ENCODE results near the gene CCDC93. TPM values are rescaled to one million over a fixed set of nuclear protein-coding genes. Genes with fewer than 3 reads are reported as not detected.

The CCDC93 gene
- total and polyA plus RNA-seq, 9 donors = 21.4 to 28.4 (median 22.8) TPM

DNA sequence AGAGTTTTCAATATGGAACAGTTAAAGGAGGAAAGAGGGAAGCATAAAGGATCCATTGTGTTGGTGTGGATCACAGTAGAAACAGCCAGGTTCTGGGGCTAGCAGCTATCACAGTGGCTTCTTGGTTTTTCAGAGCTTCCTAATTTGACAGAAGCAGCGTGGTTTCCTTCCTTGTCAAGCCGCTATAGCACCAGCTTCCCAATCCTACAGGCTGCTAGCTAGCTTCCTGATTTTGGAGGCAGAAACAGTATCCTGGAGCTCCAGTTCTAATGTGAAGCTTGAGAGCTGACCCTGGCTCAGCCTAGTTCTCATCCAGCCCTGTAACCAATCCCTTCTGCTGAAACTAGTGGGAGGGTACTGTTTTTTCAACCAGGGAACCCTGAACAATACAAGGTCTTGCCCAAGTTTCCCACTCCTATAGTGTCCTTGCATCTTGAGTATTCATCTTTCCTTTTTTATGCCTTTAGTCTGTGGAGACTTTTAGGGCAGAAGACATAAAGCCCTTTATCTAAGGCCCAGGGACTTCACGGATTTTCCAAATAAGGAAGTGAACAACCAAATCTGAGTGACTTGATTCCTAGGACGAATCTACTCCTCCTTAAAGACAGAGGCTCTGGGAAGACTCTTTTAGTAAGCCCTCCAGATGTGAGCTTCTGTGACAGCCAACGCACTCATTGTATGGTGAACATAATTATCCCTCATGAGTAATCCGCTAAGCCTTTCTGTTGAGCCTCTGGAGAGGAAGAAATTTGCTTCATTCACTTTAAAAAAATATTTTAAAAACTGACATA is 33.8 kb downstream of the CCDC93 start:
- peak; percentile 9 for DNase-seq
- no peak overlapping the region for H3K27ac ChIP-seq (ENCODE audit: low read length)
- H3K36me3 ChIP-seq (ENCODE audit: control insufficient read depth, insufficient read depth, low read length) = peaks cover 55% of the 10 kb centered on the region
- H3K4me3 ChIP-seq (ENCODE audit: low read length) = no peak overlapping the region
- H3K27me3 ChIP-seq (ENCODE audit: control insufficient read depth, insufficient read depth, low read length) = no peaks in the 10 kb centered on the region
- no peaks in the 10 kb centered on the region for H3K4me1 ChIP-seq (ENCODE audit: control insufficient read depth, insufficient read depth, low read length)
- no peaks in the 10 kb centered on the region for H3K9me3 ChIP-seq (replicated peaks; ENCODE audit: control insufficient read depth, low read depth, low read length)
- 79% methylated on average over 2 of the region's 6 CpGs for WGBS (ENCODE audit: insufficient coverage)

- no peaks in the 10 kb centered on the region for H3K9me3 ChIP-seq (replicated peaks; ENCODE audit: control insufficient read depth, low read depth, low read length)
- no peak for DNase-seq
These were observed 36.2 kb downstream of the CCDC93 start for GRCh38 chr2:117977696-117978095.

DNA sequence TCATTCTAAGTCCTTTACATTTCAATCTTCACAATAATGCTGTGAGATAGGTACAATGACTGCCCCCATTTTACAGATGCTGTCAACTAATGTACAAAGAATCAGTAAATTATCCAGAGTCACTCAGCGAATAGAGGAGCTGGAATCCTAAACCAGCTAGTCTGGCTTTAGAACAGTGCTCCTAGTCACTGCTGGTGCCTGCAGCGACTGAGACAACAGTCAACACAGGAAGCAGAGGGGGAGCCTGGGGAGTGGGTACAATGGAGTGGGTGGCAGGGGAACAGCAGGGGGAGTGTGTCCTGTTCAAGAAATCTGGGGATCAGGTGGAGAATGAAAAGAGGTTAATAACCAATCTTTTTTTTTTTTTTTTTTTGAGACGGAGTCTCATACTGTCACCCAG is 37.3 kb downstream of the CCDC93 start:
- no peak overlapping the region for H3K4me3 ChIP-seq (ENCODE audit: low read length)
- H3K27me3 ChIP-seq (ENCODE audit: control insufficient read depth, insufficient read depth, low read length) = no peaks in the 10 kb centered on the region
- 67% methylated on average over 1 of the region's 3 CpGs for WGBS (ENCODE audit: insufficient coverage)
- H3K36me3 ChIP-seq (ENCODE audit: control insufficient read depth, insufficient read depth, low read length) = peaks cover 66% of the 10 kb centered on the region
- DNase-seq = no peak
- no peak overlapping the region for H3K27ac ChIP-seq (ENCODE audit: low read length)
- no peaks in the 10 kb centered on the region for H3K9me3 ChIP-seq (replicated peaks; ENCODE audit: control insufficient read depth, low read depth, low read length)
- H3K4me1 ChIP-seq (ENCODE audit: control insufficient read depth, insufficient read depth, low read length) = no peaks in the 10 kb centered on the region

More at GRCh38 chr2:117977696-117978095, 36.2 kb downstream of the CCDC93 start:
- H3K4me1 ChIP-seq (ENCODE audit: control insufficient read depth, insufficient read depth, low read length) = no peaks in the 10 kb centered on the region
- no peak overlapping the region for H3K4me3 ChIP-seq (ENCODE audit: low read length)
- WGBS (ENCODE audit: insufficient coverage) = no CpG with 5 or more reads among the region's 3 CpGs
- no peaks in the 10 kb centered on the region for H3K27me3 ChIP-seq (ENCODE audit: control insufficient read depth, insufficient read depth, low read length)
- no peak overlapping the region for H3K27ac ChIP-seq (ENCODE audit: low read length)
- peaks cover 62% of the 10 kb centered on the region for H3K36me3 ChIP-seq (ENCODE audit: control insufficient read depth, insufficient read depth, low read length)

DNA sequence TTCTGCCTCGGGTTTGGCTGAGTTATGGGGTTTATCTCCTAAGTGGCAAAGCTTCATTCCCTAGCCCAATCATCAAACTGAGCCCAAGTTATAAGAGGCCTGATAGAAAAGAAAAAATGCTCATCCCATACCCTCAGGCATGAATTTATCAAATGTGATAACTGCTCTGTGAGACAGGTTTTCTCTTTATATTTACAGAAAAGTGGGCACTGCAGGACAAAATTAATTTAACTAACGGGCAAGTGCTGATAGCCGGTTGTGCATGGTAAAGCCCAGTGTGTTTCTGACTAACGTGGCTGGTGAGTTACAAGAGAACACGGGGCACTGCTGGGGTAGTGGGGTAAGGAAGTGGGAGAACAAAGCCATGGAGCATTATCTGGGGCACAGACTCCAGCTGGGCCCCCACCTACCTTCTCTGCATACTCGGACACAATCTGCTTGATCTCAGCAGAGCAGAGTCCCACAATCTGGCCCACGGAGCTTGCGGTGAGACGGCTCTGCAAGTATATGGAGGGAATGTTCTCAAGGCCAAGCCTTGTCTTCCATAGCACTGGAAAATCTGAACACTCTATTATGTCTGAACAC is 40.3 kb downstream of the CCDC93 start:
- H3K36me3 ChIP-seq (ENCODE audit: control insufficient read depth, insufficient read depth, low read length) = peaks cover 62% of the 10 kb centered on the region
- DNase-seq = no peak
- 86% methylated on average over 3 of the region's 9 CpGs for WGBS (ENCODE audit: insufficient coverage)

DNA sequence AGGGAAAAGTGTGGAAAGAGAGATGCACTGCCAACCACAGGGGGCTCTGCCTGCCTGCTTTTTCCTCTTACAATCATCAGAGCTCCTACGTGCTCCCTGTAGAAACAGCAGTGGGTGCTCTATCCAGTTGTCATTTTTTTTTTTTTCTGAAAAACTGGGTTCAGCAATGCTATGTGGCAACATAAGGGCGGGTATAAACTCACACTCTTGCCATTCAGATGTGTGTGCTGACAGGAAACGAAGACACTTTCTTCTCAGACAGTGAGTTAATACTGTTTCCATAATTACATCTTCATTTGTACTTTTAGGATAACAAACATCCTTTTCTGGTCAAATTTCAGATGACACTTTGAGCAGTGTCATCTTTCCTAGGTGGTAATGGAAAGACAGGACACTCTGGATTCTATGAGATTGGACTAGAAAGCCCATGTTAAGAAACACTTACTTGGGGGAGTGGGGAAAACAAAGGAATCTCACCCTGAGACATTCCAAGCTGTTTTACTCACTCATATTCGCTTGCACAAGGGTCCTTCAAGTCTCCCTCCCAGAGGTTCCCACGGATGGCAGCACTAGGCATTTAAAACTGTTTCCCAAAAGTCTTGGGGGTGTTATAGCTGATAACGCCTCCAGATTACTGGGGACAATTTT is 41.3 kb downstream of the CCDC93 start:
- no peak overlapping the region for H3K27ac ChIP-seq (ENCODE audit: low read length)
- DNase-seq = no peak
- no peaks in the 10 kb centered on the region for H3K4me1 ChIP-seq (ENCODE audit: control insufficient read depth, insufficient read depth, low read length)
- no CpG with 5 or more reads among the region's 6 CpGs for WGBS (ENCODE audit: insufficient coverage)
- no peak overlapping the region for H3K4me3 ChIP-seq (ENCODE audit: low read length)
- H3K27me3 ChIP-seq (ENCODE audit: control insufficient read depth, insufficient read depth, low read length) = no peaks in the 10 kb centered on the region
- no peaks in the 10 kb centered on the region for H3K9me3 ChIP-seq (replicated peaks; ENCODE audit: control insufficient read depth, low read depth, low read length)
- H3K36me3 ChIP-seq (ENCODE audit: control insufficient read depth, insufficient read depth, low read length) = peaks cover 59% of the 10 kb centered on the region

More for the DNA sequence above, 40.3 kb downstream of the CCDC93 start:
- H3K9me3 ChIP-seq (replicated peaks; ENCODE audit: control insufficient read depth, low read depth, low read length) = no peaks in the 10 kb centered on the region
- H3K27ac ChIP-seq (ENCODE audit: low read length) = no peak overlapping the region
- no peaks in the 10 kb centered on the region for H3K4me1 ChIP-seq (ENCODE audit: control insufficient read depth, insufficient read depth, low read length)
- H3K4me3 ChIP-seq (ENCODE audit: low read length) = no peak overlapping the region
- no peaks in the 10 kb centered on the region for H3K27me3 ChIP-seq (ENCODE audit: control insufficient read depth, insufficient read depth, low read length)

GRCh38 chr2:117968722-117969121 is 45.1 kb downstream of the CCDC93 start:
- no peaks in the 10 kb centered on the region for H3K27me3 ChIP-seq (ENCODE audit: control insufficient read depth, insufficient read depth, low read length)
- no peak overlapping the region for H3K27ac ChIP-seq (ENCODE audit: low read length)
- H3K4me3 ChIP-seq (ENCODE audit: low read length) = no peak overlapping the region
- 100% methylated on average over 1 of the region's 2 CpGs for WGBS (ENCODE audit: insufficient coverage)
- H3K4me1 ChIP-seq (ENCODE audit: control insufficient read depth, insufficient read depth, low read length) = no peaks in the 10 kb centered on the region
- H3K36me3 ChIP-seq (ENCODE audit: control insufficient read depth, insufficient read depth, low read length) = peaks cover 46% of the 10 kb centered on the region
- no peaks in the 10 kb centered on the region for H3K9me3 ChIP-seq (replicated peaks; ENCODE audit: control insufficient read depth, low read depth, low read length)
- no peak for DNase-seq

- no peak for DNase-seq
- no peaks in the 10 kb centered on the region for H3K27me3 ChIP-seq (ENCODE audit: control insufficient read depth, insufficient read depth, low read length)
- no peaks in the 10 kb centered on the region for H3K4me1 ChIP-seq (ENCODE audit: control insufficient read depth, insufficient read depth, low read length)
- H3K9me3 ChIP-seq (replicated peaks; ENCODE audit: control insufficient read depth, low read depth, low read length) = no peaks in the 10 kb centered on the region
- H3K36me3 ChIP-seq (ENCODE audit: control insufficient read depth, insufficient read depth, low read length) = peaks cover 44% of the 10 kb centered on the region
- WGBS (ENCODE audit: insufficient coverage) = no CpG with 5 or more reads among the region's 4 CpGs
- H3K4me3 ChIP-seq (ENCODE audit: low read length) = no peak overlapping the region
- no peak overlapping the region for H3K27ac ChIP-seq (ENCODE audit: low read length)
These were observed 45.7 kb downstream of the CCDC93 start for GRCh38 chr2:117967977-117968718.

DNA sequence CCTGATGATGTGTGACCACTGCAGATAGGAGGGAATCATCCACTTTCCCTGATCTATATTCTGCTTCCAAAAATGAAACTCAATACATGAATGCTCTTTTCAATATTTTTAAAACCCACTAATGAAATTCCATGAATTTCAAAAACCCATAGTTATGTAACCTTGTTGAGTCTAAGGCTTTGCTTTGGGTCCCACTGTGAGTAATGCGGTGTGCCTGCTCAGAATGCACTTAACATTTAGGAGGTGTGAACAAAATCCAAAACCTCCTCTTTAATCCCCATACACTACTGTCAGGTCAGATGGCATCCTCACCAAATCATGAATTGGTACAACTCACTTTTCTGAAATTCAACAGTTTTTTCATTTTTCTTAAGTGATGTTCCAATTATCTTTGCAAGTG is 50.4 kb downstream of the CCDC93 start:
- no peak for DNase-seq
- WGBS (ENCODE audit: insufficient coverage) = no CpG with 5 or more reads among the region's 1 CpG
- Histone ChIP-seq H3K4me1 (ENCODE audit: control insufficient read depth, insufficient read depth, low read length) (no peaks in the 10 kb centered on the region), H3K36me3 (ENCODE audit: control insufficient read depth, insufficient read depth, low read length) (peaks cover 17% of the 10 kb centered on the region), H3K27me3 (ENCODE audit: control insufficient read depth, insufficient read depth, low read length) (no peaks in the 10 kb centered on the region), H3K4me3 (ENCODE audit: low read length) (no peak overlapping the region), H3K9me3 (replicated peaks; ENCODE audit: control insufficient read depth, low read depth, low read length) (no peaks in the 10 kb centered on the region), H3K27ac (ENCODE audit: low read length) (no peak overlapping the region)

DNA sequence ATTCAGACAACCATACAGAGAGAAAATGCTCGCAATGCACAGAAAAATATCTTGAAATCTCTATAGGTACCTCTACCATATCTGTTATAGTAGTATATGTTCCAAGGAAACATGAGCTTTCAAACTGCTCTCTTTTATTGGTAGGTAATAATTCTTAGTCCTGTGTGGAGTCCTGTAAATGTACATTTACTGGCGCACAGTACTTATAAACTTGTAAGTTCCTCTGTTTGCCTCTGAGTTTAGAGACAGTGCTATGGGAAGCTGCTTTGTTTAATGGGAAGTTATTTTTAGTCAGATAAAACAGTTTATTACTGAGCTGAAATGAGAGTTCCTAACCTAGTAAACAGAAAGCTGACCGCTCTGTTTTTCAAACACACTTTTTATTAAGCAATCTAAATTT is 52.7 kb downstream of the CCDC93 start:
- Histone ChIP-seq H3K4me3 (ENCODE audit: low read length) (no peak overlapping the region), H3K27ac (ENCODE audit: low read length) (no peak overlapping the region), H3K27me3 (ENCODE audit: control insufficient read depth, insufficient read depth, low read length) (no peaks in the 10 kb centered on the region), H3K9me3 (replicated peaks; ENCODE audit: control insufficient read depth, low read depth, low read length) (no peaks in the 10 kb centered on the region), H3K4me1 (ENCODE audit: control insufficient read depth, insufficient read depth, low read length) (no peaks in the 10 kb centered on the region), H3K36me3 (ENCODE audit: control insufficient read depth, insufficient read depth, low read length) (peaks cover 28% of the 10 kb centered on the region)
- no peak for DNase-seq
- 100% methylated on average over 1 of the region's 3 CpGs for WGBS (ENCODE audit: insufficient coverage)

- Histone ChIP-seq H3K27me3 (ENCODE audit: control insufficient read depth, insufficient read depth, low read length) (no peaks in the 10 kb centered on the region), H3K4me1 (ENCODE audit: control insufficient read depth, insufficient read depth, low read length) (no peaks in the 10 kb centered on the region), H3K27ac (ENCODE audit: low read length) (no peak overlapping the region), H3K9me3 (replicated peaks; ENCODE audit: control insufficient read depth, low read depth, low read length) (no peaks in the 10 kb centered on the region), H3K36me3 (ENCODE audit: control insufficient read depth, insufficient read depth, low read length) (peaks cover 29% of the 10 kb centered on the region), H3K4me3 (ENCODE audit: low read length) (no peak overlapping the region)
- WGBS (ENCODE audit: insufficient coverage) = no CpG with 5 or more reads among the region's 4 CpGs
- no peak for DNase-seq
These were observed 53.6 kb downstream of the CCDC93 start for GRCh38 chr2:117960231-117960630.

Data from muscle of leg (tissue), 11 donors.